ENCODE results near the gene NELFE. TPM values are rescaled to one million over a fixed set of nuclear protein-coding genes. Genes with fewer than 3 reads are reported as not detected.

Gene NELFE
- total and polyA plus RNA-seq, 3 donors from 2014 or later, result 181 to 292 (median 219) TPM

DNA sequence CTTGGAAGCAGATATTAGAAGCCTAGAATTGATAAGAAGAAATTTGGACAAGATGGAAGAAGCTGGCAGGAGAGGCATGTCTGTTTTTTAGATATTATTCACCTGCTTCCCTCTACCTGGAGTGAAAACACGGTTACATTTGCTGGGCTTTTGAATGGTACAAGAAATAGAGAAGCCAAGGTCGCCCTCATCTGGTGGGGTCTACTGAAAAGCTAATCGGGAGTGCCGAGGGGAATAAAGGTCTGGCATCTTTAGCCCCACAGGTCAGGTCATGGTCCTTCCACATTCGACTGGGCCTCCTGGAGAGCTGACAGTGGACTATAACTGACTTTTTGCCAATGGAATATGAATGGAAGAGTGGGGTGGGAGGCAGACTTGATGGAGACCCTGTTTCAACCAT, 35.8 kb downstream of the NELFE start:
- Histone ChIP-seq H3K27ac (no peak overlapping the region), H3K36me3 (ENCODE audit: low read depth, missing control alignments) (no peaks in the 10 kb centered on the region), H3K4me3 (no peak overlapping the region), H3K27me3 (no peaks in the 10 kb centered on the region), H3K4me1 (no peaks in the 10 kb centered on the region), H3K9me3 (no peaks in the 10 kb centered on the region)
- TF ChIP-seq, protein P1, sequence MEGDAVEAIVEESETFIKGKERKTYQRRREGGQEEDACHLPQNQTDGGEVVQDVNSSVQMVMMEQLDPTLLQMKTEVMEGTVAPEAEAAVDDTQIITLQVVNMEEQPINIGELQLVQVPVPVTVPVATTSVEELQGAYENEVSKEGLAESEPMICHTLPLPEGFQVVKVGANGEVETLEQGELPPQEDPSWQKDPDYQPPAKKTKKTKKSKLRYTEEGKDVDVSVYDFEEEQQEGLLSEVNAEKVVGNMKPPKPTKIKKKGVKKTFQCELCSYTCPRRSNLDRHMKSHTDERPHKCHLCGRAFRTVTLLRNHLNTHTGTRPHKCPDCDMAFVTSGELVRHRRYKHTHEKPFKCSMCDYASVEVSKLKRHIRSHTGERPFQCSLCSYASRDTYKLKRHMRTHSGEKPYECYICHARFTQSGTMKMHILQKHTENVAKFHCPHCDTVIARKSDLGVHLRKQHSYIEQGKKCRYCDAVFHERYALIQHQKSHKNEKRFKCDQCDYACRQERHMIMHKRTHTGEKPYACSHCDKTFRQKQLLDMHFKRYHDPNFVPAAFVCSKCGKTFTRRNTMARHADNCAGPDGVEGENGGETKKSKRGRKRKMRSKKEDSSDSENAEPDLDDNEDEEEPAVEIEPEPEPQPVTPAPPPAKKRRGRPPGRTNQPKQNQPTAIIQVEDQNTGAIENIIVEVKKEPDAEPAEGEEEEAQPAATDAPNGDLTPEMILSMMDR (IDR thresholded peaks at IDR 0.05), result no peak
- no peak for TF ChIP-seq POLR2A (IDR thresholded peaks at IDR 0.05)
- intact Hi-C loops (cut with DNase I; ENCODE audit: low total_unique reads), result no loop called here
- WGBS, 2 donors, result 31 to 40% methylated on average over 5 of the region's 5 CpGs
- peak; percentile 43 for DNase-seq

DNA sequence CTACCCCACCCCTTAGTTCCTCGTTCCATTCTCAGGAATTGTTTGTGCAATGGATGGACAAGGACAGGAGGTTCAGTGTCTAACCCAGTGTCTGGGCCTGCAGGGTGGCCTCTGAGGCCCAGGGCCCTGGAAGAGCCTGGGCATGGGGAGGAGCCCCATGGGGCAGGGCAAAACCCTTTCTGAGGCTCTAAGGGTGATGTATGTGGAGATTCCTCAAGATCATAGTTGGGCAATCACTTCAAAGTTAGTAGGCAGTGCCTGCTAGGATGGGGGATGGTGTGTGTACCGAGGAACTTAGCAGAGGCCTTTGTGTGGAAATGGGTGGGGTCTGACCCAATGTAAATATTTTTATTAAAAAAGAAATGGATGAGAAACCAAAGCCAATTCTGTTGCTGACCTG, 38.0 kb downstream of the NELFE start:
- no peak for DNase-seq
- Histone ChIP-seq H3K9me3 (no peaks in the 10 kb centered on the region), H3K36me3 (ENCODE audit: low read depth, missing control alignments) (no peaks in the 10 kb centered on the region), H3K27me3 (no peaks in the 10 kb centered on the region), H3K4me1 (peaks cover 2% of the 10 kb centered on the region), H3K27ac (no peak overlapping the region), H3K4me3 (no peak overlapping the region)
- intact Hi-C loops (cut with DNase I; ENCODE audit: low total_unique reads), result no loop called here
- TF ChIP-seq POLR2A (IDR thresholded peaks at IDR 0.05), result no peak
- TF ChIP-seq, protein P1 (IDR thresholded peaks at IDR 0.05), result no peak
- 73 to 87% methylated on average over 2 of the region's 2 CpGs for WGBS, 2 donors

DNA sequence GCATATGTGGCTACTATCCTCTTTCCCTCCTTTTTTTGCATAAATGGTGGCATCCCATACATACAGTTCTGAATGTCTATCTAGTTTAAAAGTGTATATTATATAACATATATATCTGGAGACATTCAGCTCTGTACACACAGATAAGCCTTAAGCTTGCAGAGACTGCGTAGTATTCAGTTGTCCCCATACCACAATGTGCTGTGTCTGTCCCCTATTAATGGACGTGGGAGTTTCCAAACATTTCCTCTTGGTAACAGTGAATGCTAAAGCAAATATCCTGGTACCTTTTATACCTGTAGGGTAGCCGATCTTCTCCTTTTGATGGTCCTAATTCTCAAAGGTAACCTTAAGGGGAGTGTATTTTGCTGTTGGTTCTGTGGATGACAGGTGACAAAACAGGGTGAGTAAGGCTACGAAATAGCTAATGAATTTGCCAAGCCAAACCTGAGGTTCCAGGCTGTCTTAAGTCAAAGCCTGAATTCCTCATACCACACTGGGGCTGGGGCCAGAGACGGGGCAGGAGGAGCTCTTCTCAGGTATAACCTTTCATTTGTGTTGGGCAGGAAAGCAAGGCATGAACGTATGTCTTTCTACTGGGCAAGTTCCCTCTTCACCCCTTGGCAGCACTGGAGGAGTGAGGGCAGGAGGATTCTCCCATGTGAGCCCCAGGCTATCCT, 39.0 kb downstream of the NELFE start:
- peaks cover 2% of the 10 kb centered on the region for H3K4me1 ChIP-seq
- WGBS, 2 donors, result 82 to 86% methylated on average over 6 of the region's 6 CpGs
- H3K4me3 ChIP-seq, result no peak overlapping the region
- H3K36me3 ChIP-seq (ENCODE audit: low read depth, missing control alignments), result no peaks in the 10 kb centered on the region
- TF ChIP-seq, protein P1 (IDR thresholded peaks at IDR 0.05), result no peak
- no peak for TF ChIP-seq POLR2A (IDR thresholded peaks at IDR 0.05)
- intact Hi-C loops (cut with DNase I; ENCODE audit: low total_unique reads), result no loop called here
- no peaks in the 10 kb centered on the region for H3K9me3 ChIP-seq
- no peak overlapping the region for H3K27ac ChIP-seq
- H3K27me3 ChIP-seq, result no peaks in the 10 kb centered on the region
- DNase-seq, result no peak

- Histone ChIP-seq H3K27ac (no peak overlapping the region), H3K9me3 (no peaks in the 10 kb centered on the region), H3K4me1 (peaks cover 2% of the 10 kb centered on the region), H3K27me3 (no peaks in the 10 kb centered on the region), H3K36me3 (ENCODE audit: low read depth, missing control alignments) (no peaks in the 10 kb centered on the region), H3K4me3 (no peak overlapping the region)
- TF ChIP-seq POLR2A (IDR thresholded peaks at IDR 0.05), result no peak
- TF ChIP-seq, protein P1 (IDR thresholded peaks at IDR 0.05), result no peak
- DNase-seq, result no peak
- 81 to 87% methylated on average over 8 of the region's 8 CpGs for WGBS, 2 donors
- intact Hi-C loops (cut with DNase I; ENCODE audit: low total_unique reads), result no loop called here
These were observed 40.6 kb downstream of the NELFE start for GRCh38 chr6:31918069-31918720.
